Measurements from ENCODE around the gene WDR20. TPM values are rescaled to one million over a fixed set of nuclear protein-coding genes. Genes with fewer than 3 reads are reported as not detected.
A peak's percentile ranks its signal among the peaks of the same experiment; 100 is the strongest.

Gene WDR20
- total RNA-seq, 1 experiment from 2014 or later, result 23.7 TPM

GRCh38 chr14:102252834-102253801, 113.4 kb downstream of the WDR20 start:
- POLR2A ChIA-PET (ENCODE audit: unreplicated experiment), result no interaction called here
- H2AFZ ChIP-seq (ENCODE audit: low read length), result no peak overlapping the region
- ATAC-seq (no peak), DNase-seq (no peak)
- no peaks in the 10 kb centered on the region for H3F3A ChIP-seq (ENCODE audit: low read length, unreplicated experiment)
- H3K9me2 ChIP-seq (replicated peaks; ENCODE audit: low read length), result no peaks in the 10 kb centered on the region
- H4K20me1 ChIP-seq (ENCODE audit: low read length), result no peaks in the 10 kb centered on the region
- intact Hi-C loops (cut with micrococcal nuclease), result no loop called here
- BruUV-seq (replicated peaks), result no TSS peak
- no peak overlapping the region for H3K4me2 ChIP-seq (ENCODE audit: low read length)
- H3K9me3 ChIP-seq (ENCODE audit: low read length), result no peaks in the 10 kb centered on the region
- CTCF ChIA-PET, result no interaction called here
- no peak for TF ChIP-seq EZH2 (IDR thresholded peaks at IDR 0.05; ENCODE audit: low read length, unreplicated experiment)
- no peak for TF ChIP-seq CTCF (conservative IDR thresholded peaks at IDR 0.05; ENCODE audit: low read depth, low read length)
- TF ChIP-seq EZH2phosphoT487 (IDR thresholded peaks at IDR 0.05; ENCODE audit: borderline replicate concordance, low read length), result no peak
- no peak overlapping the region for H3K9ac ChIP-seq (ENCODE audit: low read length)
- no peak overlapping the region for H3K27ac ChIP-seq (ENCODE audit: low read length)
- peaks cover 36% of the 10 kb centered on the region for H3K36me3 ChIP-seq (ENCODE audit: low read depth, low read length)
- no peaks in the 10 kb centered on the region; the same call in 1 of the 2 replicates for H3K79me2 ChIP-seq (ENCODE audit: low read length)
- H3K4me1 ChIP-seq (ENCODE audit: insufficient read depth, low read length), result no peaks in the 10 kb centered on the region
- H3K4me3 ChIP-seq (ENCODE audit: low read length), result no peak overlapping the region
- no peaks in the 10 kb centered on the region for H3K27me3 ChIP-seq (ENCODE audit: low read length)

DNA sequence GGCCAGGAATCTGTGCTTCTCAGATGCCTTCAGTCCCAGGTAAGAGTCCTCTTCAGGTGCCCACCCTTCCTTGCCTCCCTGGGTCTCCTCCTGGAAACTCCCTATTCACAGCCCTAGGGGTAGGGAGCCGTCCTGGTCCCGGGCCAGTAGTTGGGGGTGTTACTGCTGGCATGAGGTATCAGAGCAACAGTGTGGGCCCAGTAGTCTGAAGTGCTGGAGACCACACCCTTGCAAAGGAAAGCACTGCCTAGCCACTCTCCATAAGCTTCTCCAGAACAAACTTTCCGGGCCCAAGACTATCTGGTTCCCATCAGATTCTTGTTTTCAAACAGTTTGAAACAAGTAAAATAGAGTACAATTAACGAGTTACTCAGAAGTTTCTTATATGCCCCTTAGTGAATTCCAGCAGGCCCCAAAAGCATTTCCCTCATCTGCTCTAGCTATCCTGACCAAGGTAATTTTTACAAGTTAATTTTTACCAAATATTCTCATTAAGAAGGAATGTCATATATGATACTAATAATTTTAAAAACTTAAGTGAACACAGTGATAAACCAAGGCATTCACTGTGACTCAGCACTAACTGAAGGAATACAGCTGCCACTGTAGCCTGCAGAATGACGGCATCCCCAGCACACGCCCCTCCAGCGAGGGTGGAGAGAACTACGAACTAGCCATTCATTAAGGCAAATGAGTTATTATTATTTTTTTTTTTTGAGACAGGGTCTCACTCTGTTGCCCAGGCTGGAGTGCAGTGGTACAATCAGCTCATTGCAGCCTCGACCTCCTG, 115.9 kb downstream of the WDR20 start:
- TF ChIP-seq EZH2 (IDR thresholded peaks at IDR 0.05; ENCODE audit: low read length, unreplicated experiment), result no peak
- no peak for TF ChIP-seq CTCF (conservative IDR thresholded peaks at IDR 0.05; ENCODE audit: low read depth, low read length)
- TF ChIP-seq EZH2phosphoT487 (IDR thresholded peaks at IDR 0.05; ENCODE audit: borderline replicate concordance, low read length), result no peak
- H3K4me3 ChIP-seq (ENCODE audit: low read length), result no peak overlapping the region
- H3K9ac ChIP-seq (ENCODE audit: low read length), result no peak overlapping the region
- H3F3A ChIP-seq (ENCODE audit: low read length, unreplicated experiment), result no peaks in the 10 kb centered on the region
- DNase-seq, result no peak
- no peaks in the 10 kb centered on the region for H3K27me3 ChIP-seq (ENCODE audit: low read length)
- no peak overlapping the region for H3K4me2 ChIP-seq (ENCODE audit: low read length)
- peaks cover 25% of the 10 kb centered on the region for H3K36me3 ChIP-seq (ENCODE audit: low read depth, low read length)
- peak overlapping the region; percentile 37 for H3K27ac ChIP-seq (ENCODE audit: low read length)
- H3K79me2 ChIP-seq (ENCODE audit: low read length), result peaks cover 8% of the 10 kb centered on the region; the same call in 1 of the 2 replicates
- intact Hi-C loops (cut with micrococcal nuclease), result no loop called here
- POLR2A ChIA-PET (ENCODE audit: unreplicated experiment), result no interaction called here
- H4K20me1 ChIP-seq (ENCODE audit: low read length), result no peaks in the 10 kb centered on the region
- no peaks in the 10 kb centered on the region for H3K4me1 ChIP-seq (ENCODE audit: insufficient read depth, low read length)
- no peaks in the 10 kb centered on the region for H3K9me3 ChIP-seq (ENCODE audit: low read length)
- ATAC-seq, result no peak; the same call in 1 of the 2 replicates
- no peak overlapping the region for H2AFZ ChIP-seq (ENCODE audit: low read length)
- no TSS peak for BruUV-seq (replicated peaks)
- H3K9me2 ChIP-seq (replicated peaks; ENCODE audit: low read length), result no peaks in the 10 kb centered on the region
- CTCF ChIA-PET, result no interaction called here
